Right lobe of liver (tissue), 6 donors: ENCODE results near the gene CAVIN2. TPM values are rescaled to one million over a fixed set of nuclear protein-coding genes. Genes with fewer than 3 reads are reported as not detected.

ENCODE experiments used
- ATAC-seq, 4 donors: fragments of 200-7000 bp; cut with Tn5 transposase; one replicate each; pipeline ENCODE4 v1.9.1; 2020; ENCODE audit warnings: mild to moderate bottlenecking in 4 of 4, moderate library complexity in 4 of 4
- DNase-seq, 3 donors: peaks; one replicate each; pipeline ENCODE4 v3.0.0-alpha.2; 2020
- H3K27ac ChIP-seq, 3 donors: fragments of 200-600 bp; one replicate each; pipeline ENCODE4 v1.8.0; 2022
- H3K27me3 ChIP-seq, 2 donors: fragments of 200-600 bp; one replicate each; pipeline ENCODE4 v1.8.0; 2022
- H3K36me3 ChIP-seq, 4 donors: fragments of 200-600 bp; sonication (generic) in 1 of 4; one replicate each; pipeline versions ENCODE4 v1.5.1 to v1.8.0; 2017 to 2022; ENCODE audit warnings: control low read depth in 1 of 4
- H3K4me1 ChIP-seq, 4 donors: fragments of 200-600 bp; sonication (generic) in 1 of 4; one replicate each; pipeline versions ENCODE4 v1.5.1 to v1.8.0; 2017 to 2022; ENCODE audit warnings: control low read depth in 1 of 4
- H3K4me3 ChIP-seq, 3 donors: fragments of 200-600 bp; one replicate each; pipeline ENCODE4 v1.8.0; 2022
- H3K9me3 ChIP-seq, 4 donors: fragments of 200-600 bp; sonication (generic) in 1 of 4; one replicate each; pipeline versions ENCODE4 v1.5.1 to v1.8.0; 2017 to 2022; ENCODE audit warnings: control low read depth in 1 of 4
- POLR2A ChIP-seq: fragments of 450-650 bp; IDR thresholded peaks from one replicate; pipeline ENCODE4 v1.6.1; 2017; ENCODE audit warnings: antibody characterized with exemption, mild to moderate bottlenecking
- WGBS: methylation state at CpG from one replicate; pipeline ENCODE4 v1.1.6; 2018; ENCODE audit warnings: low coverage, low lambda C conversion rate; ENCODE audit not compliant: insufficient coverage; ENCODE audit errors: missing lambda C conversion rate; 5-methylcytosine and 5-hydroxymethylcytosine counted together
- intact Hi-C, 2 donors: fragments of 100-400 bp; cut with DNase I; formaldehyde crosslinking; loops; one replicate each; pipeline versions ENCODE4 v1.11.2 to v1.14.1; 2022
- total RNA-seq, 6 experiments: library from RNA; depleted of rRNA in 2 of 6; stranded (reverse); fragments of >200 nt in 2 of 6; fragmentation: NEBNext Ultra II Directional in 3 of 6; extraction: Animal tissue kit (Norgen Biotek cat#: 25700) in 3 of 6; gene quantifications; one replicate each; pipeline versions ENCODE4 v1.1.0 to v1.2.4, GENCODE V29; 2016 to 2023
- TF ChIP-seq, protein P1 (sequence below), 4 donors: fragments of 200-600 bp in 3 of 4; fragments of 450-650 bp in 1 of 4; IDR thresholded peaks; one replicate each; pipeline versions ENCODE4 v1.5.1 to v1.8.0; 2016 to 2022; ENCODE audit warnings: antibody characterized with exemption in 4 of 4, mild to moderate bottlenecking in 2 of 4
- donor health status: DM: no; HTN: yes; CAD: no.
- donor health status: DM: no; HTN: no; CAD: no.
- donor health status: DM: no; HTN: no; CAD: no.
- donor health status: DM: no; HTN: yes; CAD: no.
- donor health status: DM: no; HTN: yes; CAD: no.

Gene CAVIN2
- total RNA-seq, 6 experiments from 2014 or later, result 6.8 to 17.5 (median 9.6) TPM

DNA sequence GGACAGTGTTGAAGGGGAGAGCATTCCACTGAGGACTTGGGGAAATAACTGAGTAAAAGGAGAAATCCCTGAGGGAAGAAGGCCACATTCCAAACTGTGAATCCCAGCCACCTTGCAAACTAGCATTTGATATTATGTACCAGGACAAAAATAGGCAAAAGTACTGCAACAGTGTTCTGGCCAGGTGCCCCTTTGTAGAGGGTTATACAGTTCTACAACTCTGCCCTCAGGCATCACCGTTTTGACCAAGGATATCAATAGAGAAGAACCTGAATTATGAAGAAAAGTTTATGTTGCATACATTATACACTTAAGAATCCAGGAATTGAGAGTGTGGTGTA lies 20.6 kb upstream of the CAVIN2 start:
- Histone ChIP-seq H3K27me3 (no peaks in the 10 kb centered on the region), H3K4me3 (no peak overlapping the region), H3K27ac (peak overlapping the region; percentile 36 to 58 (median 45)), H3K4me1 (peaks cover 0 to 15% (median 7%) of the 10 kb centered on the region in 4 donors), H3K36me3 (no peaks in the 10 kb centered on the region), H3K9me3 (no peaks in the 10 kb centered on the region)
- no peak for ATAC-seq
- no peak for DNase-seq
- intact Hi-C loops, result no loop called here
- TF ChIP-seq POLR2A, result no peak
- TF ChIP-seq, protein P1, sequence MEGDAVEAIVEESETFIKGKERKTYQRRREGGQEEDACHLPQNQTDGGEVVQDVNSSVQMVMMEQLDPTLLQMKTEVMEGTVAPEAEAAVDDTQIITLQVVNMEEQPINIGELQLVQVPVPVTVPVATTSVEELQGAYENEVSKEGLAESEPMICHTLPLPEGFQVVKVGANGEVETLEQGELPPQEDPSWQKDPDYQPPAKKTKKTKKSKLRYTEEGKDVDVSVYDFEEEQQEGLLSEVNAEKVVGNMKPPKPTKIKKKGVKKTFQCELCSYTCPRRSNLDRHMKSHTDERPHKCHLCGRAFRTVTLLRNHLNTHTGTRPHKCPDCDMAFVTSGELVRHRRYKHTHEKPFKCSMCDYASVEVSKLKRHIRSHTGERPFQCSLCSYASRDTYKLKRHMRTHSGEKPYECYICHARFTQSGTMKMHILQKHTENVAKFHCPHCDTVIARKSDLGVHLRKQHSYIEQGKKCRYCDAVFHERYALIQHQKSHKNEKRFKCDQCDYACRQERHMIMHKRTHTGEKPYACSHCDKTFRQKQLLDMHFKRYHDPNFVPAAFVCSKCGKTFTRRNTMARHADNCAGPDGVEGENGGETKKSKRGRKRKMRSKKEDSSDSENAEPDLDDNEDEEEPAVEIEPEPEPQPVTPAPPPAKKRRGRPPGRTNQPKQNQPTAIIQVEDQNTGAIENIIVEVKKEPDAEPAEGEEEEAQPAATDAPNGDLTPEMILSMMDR (IDR thresholded peaks at IDR 0.05), result no peak
- WGBS, result 38% methylated on average over 1 of the region's 1 CpG

DNA sequence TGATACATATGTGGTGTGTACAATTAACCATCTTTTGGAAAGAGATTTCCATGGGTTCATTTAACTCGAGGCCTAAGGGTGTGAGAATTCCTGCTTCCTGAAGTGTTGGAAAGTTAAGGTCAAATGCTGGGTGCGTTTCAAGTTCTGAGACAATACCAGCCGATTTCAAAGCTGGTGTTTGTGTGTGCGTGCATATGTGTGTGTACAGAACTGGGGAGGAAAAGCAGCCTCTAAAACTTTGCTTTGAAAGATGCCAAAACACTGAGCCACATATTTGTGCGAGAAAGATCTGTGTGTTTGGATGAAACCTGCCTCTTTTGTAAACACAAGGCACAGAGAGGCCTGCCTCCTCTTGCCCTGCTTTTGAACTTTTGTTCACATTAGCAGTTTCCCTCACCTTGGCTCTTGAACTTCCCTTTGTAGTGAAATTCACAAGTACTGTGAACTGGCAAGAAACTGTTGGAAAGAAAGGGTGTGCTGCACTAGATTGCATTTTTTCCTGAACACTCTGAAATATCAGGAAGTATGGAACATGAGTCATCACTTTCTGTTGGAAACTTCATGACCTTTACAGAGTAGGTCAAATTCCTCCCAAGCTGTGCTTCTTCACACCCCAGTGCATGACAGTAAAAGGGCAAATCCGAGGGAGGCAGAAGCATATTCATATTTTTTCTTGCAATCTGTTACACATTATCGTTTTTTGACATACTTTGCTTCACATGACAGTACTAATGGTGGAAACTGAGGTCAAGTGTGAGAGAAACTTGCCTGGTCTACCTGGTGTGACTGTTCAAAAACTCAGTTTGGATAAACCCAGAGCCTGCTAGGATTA lies 20.0 kb upstream of the CAVIN2 start:
- no peaks in the 10 kb centered on the region for H3K36me3 ChIP-seq
- DNase-seq (peak in 1 of 3 donors; percentile 50), ATAC-seq (peak; percentile 90 to 94 (median 92))
- intact Hi-C loops, result no loop called here
- H3K9me3 ChIP-seq, result no peaks in the 10 kb centered on the region
- H3K27ac ChIP-seq, result peak overlapping the region; percentile 36 to 67 (median 57)
- H3K4me3 ChIP-seq, result no peak overlapping the region
- H3K4me1 ChIP-seq, result peaks cover 0 to 15% (median 7%) of the 10 kb centered on the region in 4 donors
- 27% methylated on average over 7 of the region's 7 CpGs for WGBS
- no peaks in the 10 kb centered on the region for H3K27me3 ChIP-seq
- no peak for TF ChIP-seq POLR2A
- TF ChIP-seq, protein P1 (IDR thresholded peaks at IDR 0.05), result no peak

DNA sequence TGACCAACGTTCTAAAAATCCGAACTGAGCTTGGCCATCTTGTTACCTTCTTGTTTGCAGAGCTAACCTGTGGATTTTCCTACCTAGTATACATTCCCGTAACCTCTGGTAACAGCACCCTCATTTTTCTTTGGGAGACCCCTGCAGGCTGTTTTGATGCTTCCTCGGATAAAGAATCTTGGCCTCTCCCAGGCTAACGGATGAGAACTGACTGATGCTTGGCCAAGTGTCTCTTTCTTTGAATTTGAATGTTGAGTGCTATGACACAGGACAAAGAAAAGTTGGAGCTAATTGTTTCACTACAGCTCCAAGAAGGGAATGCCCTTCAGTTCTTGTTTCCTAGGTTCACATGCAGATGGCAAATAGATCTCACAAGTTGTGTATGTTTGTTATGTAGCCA lies 19.3 kb upstream of the CAVIN2 start:
- intact Hi-C loops, result no loop called here
- Histone ChIP-seq H3K9me3 (no peaks in the 10 kb centered on the region), H3K4me3 (no peak overlapping the region), H3K27me3 (no peaks in the 10 kb centered on the region), H3K36me3 (no peaks in the 10 kb centered on the region), H3K27ac (peak overlapping the region; percentile 36 to 67 (median 57)), H3K4me1 (peaks cover 0 to 15% (median 7%) of the 10 kb centered on the region in 4 donors)
- TF ChIP-seq, protein P1 (IDR thresholded peaks at IDR 0.05), result no peak
- no peak for TF ChIP-seq POLR2A
- ATAC-seq, result no peak
- 80% methylated on average over 5 of the region's 5 CpGs for WGBS
- DNase-seq, result no peak

DNA sequence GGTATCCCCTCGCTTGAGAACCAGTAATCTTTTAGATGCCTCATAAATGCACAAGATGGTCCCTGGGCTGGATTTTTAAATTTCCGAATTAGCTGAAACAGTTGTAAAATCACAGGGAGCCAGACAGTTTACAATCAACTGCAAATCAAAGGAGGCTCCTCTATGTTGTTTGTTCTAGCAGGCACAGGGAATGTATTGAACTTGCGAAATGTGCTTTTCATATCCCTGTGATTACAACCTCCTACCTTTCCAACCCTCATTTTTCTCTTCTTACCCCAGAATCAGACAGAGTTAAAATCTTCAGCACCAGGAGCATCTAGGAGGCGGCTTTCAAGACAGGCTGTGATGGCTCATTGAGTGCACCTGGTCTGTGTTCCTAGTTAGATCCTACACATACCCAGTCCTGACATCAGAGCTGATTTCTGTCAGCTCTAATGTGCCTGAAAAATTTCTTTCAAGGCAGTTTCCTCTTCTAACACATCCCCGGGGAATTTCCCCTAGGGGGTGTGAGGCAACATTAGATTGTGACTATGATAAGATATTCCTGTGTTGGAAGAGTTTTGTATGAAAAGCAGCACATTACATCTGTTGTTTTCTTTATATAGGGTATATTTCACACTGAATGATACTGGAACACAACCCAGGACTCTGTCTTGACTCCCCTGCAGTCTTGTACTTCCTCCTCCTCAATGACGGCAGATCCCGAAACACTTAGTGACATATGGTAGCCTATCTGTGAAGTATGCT lies 17.9 kb upstream of the CAVIN2 start:
- TF ChIP-seq, protein P1 (IDR thresholded peaks at IDR 0.05), result no peak
- TF ChIP-seq POLR2A, result no peak
- 60% methylated on average over 6 of the region's 7 CpGs for WGBS

More for the DNA sequence above, 17.9 kb upstream of the CAVIN2 start:
- intact Hi-C loops, result no loop called here
- Histone ChIP-seq H3K4me1 (peaks cover 0 to 15% (median 7%) of the 10 kb centered on the region in 4 donors), H3K27me3 (no peaks in the 10 kb centered on the region), H3K27ac (peak overlapping the region in 1 of 3 donors; percentile 67), H3K4me3 (no peak overlapping the region), H3K9me3 (no peaks in the 10 kb centered on the region), H3K36me3 (no peaks in the 10 kb centered on the region)
- ATAC-seq (peak in 1 of 4 donors; percentile 26), DNase-seq (no peak)
